GM18909 (cell line): Measurements from ENCODE around the gene FRMD1.
"Not testable (repeated sequence)": the region's sequence is repeated elsewhere in the genome, so short reads cannot be mapped to it uniquely, and the experiment has no call there.

Source experiments
- ATAC-seq: cut with Tn5 transposase; IDR thresholded peaks from one replicate; pipeline ENCODE4 v1.9.1; 2021; ENCODE audit warnings: mild to moderate bottlenecking; ENCODE audit not compliant: unreplicated experiment, poor library complexity

The FRMD1 gene

GRCh38 chr6:168081858-168082546 lies 3.0 kb upstream of the FRMD1 start:
- no peak for ATAC-seq

- no peak for ATAC-seq
Observed at GRCh38 chr6:168080393-168081077, 1.5 kb upstream of the FRMD1 start.

GRCh38 chr6:168078175-168078942 lies 653 bp downstream of the FRMD1 start:
- no peak for ATAC-seq

- ATAC-seq, result not testable (repeated sequence)
Observed at GRCh38 chr6:168077401-168077800, 1.6 kb downstream of the FRMD1 start.

GRCh38 chr6:168075787-168076202 lies 3.2 kb downstream of the FRMD1 start:
- no peak for ATAC-seq

- no peak for ATAC-seq
Observed at GRCh38 chr6:168075216-168075615, 3.8 kb downstream of the FRMD1 start.

- ATAC-seq, result no peak
Observed at GRCh38 chr6:168073937-168074730, 4.9 kb downstream of the FRMD1 start.

GRCh38 chr6:168072730-168073129 lies 6.3 kb downstream of the FRMD1 start:
- no peak for ATAC-seq

- no peak for ATAC-seq
Observed at GRCh38 chr6:168072261-168072660, 6.8 kb downstream of the FRMD1 start.

- no peak for ATAC-seq
Observed at GRCh38 chr6:168071620-168072019, 7.4 kb downstream of the FRMD1 start.

GRCh38 chr6:168070804-168071203 lies 8.2 kb downstream of the FRMD1 start:
- no peak for ATAC-seq

GRCh38 chr6:168067081-168067759 lies 11.8 kb downstream of the FRMD1 start:
- ATAC-seq, result no peak

- no peak for ATAC-seq
Observed at GRCh38 chr6:168064226-168064807, 14.7 kb downstream of the FRMD1 start.

- ATAC-seq, result no peak
Observed at GRCh38 chr6:168063431-168063830, 15.6 kb downstream of the FRMD1 start.

- no peak for ATAC-seq
Observed at GRCh38 chr6:168062346-168063289, 16.4 kb downstream of the FRMD1 start.

- no peak for ATAC-seq
Observed at GRCh38 chr6:168061269-168062210, 17.5 kb downstream of the FRMD1 start.

- no peak for ATAC-seq
Observed at GRCh38 chr6:168060521-168060931, 18.5 kb downstream of the FRMD1 start.
